Activated CD4-positive, CD25-positive, alpha-beta regulatory T cell treated with anti-CD3 and anti-CD28 coated beads, Interleukin-2, amount 50 U/mL, for 24 hours (primary cell): ENCODE measurements around the gene KRT10.
"Not testable (repeated sequence)": the region's sequence is repeated elsewhere in the genome, so short reads cannot be mapped to it uniquely, and the experiment has no call there.

Experiments used
- ATAC-seq, 2 donors: fragments of 150-1000 bp; cut with Tn5 transposase; one replicate each; pipeline ENCODE4 v1.10.0; 2021; ENCODE audit warnings: mild to moderate bottlenecking in 1 of 2, moderate library complexity in 1 of 2

Gene KRT10

DNA sequence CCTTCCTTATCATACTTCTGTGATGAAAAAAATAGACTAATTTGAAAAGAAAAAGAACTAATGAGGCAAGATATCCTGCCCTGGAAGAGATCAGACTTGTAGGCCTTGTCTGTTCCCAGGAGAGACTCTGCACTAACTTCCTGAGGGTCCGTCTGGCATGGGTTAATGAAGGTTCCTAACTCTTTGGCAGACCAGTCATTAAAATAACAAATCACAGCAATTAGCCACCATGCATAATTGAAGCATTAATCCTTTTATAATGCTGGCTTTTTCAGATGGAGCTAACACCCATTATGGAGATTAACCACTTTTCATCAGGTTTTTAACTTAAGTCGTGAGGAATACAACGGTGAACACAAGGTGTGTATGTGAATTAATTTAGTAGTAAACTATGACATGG, 10.4 kb upstream of the KRT10 start:
- no peak for ATAC-seq

DNA sequence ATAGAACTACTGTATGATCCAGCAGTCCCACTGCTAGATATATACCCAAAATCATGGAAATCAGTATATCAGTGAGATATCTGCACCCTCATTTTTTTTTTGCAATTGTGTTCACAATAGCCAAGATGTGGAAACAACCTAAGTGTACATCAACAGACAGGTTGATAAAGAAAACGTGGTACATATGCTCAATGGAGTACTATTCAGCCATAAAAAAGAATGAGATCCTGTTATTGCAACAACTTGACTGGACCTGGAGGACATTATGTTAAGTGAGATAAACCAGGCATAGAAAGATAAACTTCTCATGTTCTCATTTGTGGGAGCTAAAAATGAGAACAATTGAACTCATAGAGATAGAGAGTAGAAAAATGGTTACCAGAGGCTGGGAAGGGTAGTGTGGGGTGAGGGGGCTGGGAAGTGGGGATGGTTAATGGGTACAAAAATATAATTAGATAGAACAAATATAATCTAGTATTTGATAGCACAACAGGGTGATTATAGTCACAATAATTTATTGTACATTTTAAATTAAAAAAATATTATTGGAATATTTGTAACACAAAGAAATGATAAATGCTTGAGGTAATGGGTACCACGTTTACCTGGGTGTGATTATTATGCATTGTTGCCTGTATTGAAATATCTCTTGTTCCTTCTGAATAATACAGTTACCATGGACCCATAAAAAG, 7.8 kb upstream of the KRT10 start:
- no peak for ATAC-seq

GRCh38 chr17:40828454-40829044, 6.1 kb upstream of the KRT10 start:
- ATAC-seq: no peak

DNA sequence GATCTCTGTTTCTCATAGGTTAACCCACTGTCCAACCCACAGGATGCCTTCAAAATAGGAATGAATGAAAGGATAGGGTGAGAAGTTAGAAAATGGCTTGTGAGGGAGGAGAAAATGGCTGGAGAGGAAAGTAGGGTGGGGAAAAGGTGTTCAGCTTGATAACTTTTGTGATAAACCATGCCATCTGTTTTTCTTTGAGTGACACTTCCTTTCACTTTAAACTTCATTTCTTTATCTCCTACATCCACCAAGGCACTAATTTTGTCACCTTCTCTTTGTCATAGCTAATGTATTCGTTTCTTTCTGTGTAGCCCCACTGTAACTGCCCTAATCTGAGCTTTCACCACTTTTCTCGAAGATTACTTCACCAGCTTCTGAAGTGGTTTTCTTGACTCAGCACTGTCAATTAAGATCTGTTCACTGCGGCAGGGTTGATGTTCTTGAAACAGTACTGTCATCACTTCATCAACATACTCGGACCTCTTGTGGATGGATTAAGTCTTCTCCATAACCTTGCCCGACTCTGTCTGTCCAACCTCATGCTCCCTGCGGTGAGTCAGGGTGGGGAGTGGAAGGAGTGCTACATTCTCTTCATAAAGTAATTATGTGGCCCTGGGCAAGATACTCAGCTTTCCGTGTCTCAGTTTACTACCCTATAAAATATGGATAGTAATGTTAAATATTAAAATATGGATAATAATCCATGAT, 5.5 kb upstream of the KRT10 start:
- ATAC-seq: peak; percentile 63 to 85

- ATAC-seq: no peak
Measured at GRCh38 chr17:40825599-40825998, 3.2 kb upstream of the KRT10 start.

GRCh38 chr17:40824015-40824832, 1.8 kb upstream of the KRT10 start:
- ATAC-seq: no peak

GRCh38 chr17:40821536-40821935, 878 bp downstream of the KRT10 start:
- ATAC-seq: no peak

DNA sequence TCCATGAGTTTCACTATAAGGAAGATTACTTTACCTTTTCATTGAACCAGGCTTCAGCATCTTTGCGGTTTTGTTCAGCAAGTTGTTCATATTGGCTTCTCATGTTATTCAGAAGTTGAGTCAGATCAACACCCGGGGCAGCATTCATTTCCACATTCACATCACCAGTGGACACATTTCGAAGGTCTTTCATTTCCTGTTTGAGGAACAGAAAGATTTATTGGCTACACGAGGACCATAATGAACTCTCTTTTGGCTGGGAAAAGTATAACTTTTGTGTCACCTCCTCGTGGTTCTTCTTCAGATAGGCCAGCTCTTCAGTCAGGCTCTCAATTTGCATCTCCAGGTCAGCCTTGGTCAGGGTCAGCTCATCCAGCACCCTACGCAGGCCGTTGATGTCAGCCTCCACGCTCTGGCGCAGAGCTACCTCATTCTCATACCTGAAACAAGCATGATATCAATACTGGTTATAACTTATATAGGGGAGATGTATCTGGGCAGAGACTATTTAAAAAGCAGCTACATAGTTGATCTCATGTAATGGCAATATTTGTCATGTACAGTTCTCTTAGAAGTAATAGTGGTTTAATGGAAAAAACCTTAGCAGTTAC, 2.1 kb downstream of the KRT10 start:
- ATAC-seq: no peak

DNA sequence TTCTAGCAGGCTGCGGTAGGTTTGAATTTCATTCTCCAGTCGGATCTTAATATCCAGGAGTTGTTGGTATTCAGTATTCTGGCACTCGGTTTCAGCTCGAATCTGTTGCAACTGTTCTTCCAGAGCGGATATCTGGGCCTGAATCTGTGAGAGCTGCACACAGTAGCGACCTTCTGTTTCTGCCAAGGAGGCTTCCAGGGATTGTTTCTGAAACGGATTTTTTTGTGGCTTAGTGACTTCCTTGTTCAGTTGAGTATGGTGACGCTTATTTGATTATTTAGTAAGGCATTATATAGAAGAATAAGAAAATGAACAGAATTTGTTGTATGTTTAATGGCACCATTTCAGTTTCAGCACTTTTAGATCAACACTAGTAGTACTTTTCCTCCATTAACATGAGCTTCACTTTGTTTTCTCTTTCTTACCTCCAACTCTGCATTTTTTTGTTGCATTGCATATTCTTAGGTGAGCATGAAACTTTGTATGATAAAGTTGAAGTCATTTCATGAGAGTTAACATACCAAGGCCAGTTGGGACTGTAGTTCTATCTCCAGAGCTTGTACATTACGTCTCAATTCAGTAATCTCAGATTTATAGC, 2.8 kb downstream of the KRT10 start:
- no peak for ATAC-seq

- ATAC-seq: peak; percentile 83 to 85
Measured at GRCh38 chr17:40818733-40819527, 3.5 kb downstream of the KRT10 start.

DNA sequence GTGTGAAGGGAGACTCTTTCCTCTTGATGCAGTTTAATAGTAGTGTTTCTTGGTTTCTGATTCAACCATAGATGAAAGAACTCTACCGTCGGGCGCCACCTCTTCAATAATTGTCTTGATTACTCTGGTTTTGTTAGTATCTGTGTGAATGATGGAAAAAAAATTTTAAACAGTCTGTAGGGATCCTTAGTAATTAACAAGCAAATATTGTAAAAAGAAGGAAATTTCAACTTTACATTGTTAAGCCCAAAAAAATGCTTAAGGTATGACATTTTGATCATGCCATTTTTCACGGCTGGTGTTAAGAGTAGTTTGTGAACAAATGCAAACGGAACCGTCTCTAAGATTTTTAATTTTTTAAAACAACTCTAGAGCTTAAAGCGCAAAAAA, 4.1 kb downstream of the KRT10 start:
- ATAC-seq: no peak

DNA sequence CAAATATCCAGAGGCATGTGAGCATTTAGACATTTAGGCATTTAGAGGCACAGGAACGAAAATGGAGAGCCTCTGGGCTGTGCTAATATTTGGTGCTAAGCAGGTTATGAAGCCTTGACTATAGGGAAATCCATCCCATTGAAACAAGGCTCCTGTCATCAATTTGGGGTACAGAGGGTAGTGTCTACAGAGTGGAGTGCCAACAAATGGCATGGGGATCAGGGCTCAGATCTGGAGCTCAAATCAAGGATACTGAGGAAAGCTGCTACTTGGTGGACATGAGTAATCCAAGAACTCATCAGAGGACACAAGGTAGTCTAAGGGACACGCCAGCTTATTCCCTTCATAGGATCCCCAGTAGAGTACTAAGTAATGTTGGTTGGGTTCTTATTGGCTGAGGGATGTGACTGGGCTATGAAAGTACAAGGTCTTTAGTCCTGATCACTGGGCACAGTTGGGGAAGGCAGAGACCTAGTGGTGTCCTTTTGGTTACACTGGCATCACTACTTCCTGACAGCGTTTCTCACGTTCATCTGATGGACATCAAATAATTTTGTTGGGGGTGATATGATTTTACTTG, 5.2 kb downstream of the KRT10 start:
- no peak for ATAC-seq

DNA sequence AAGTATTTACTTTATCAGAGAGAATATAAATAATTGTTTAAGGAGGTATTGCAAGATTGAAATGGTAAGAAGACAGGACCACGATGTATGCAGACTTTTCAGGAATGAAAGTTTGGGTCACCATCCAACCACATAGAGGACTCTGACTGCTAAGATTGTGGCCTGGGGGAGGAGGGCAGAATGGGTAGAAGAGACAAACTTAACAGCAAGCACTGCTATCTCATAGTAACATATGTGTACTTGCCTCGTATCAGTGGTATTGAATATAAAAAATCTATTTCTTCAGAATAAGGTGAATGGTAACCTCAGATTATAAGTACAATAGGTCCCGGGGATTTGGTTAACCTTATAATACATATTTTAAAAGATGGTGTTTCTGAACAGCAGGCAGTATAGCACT, 5.8 kb downstream of the KRT10 start:
- ATAC-seq: no peak

DNA sequence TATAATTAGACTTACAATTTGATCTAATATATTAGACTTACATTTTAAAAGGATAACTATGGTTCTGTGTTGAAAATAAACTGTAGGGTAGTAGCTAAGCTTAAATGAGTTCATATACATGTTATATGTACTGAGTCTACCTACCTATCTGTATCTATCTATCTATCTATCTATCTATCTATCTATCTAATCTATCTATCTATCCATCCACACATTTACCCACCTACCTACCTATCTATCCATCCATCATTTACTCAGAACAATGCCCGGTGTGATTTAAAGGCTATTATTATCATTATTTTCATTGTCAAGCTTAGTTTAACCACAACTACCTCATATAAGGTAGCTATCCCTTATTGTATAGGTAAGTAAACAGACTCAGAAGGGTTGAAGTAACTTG, 7.0 kb downstream of the KRT10 start:
- no peak for ATAC-seq

GRCh38 chr17:40814657-40815056, 7.8 kb downstream of the KRT10 start:
- ATAC-seq: not testable (repeated sequence)

- no peak for ATAC-seq
Measured at GRCh38 chr17:40813804-40814203, 8.6 kb downstream of the KRT10 start.

- no peak for ATAC-seq
Measured at GRCh38 chr17:40812639-40813038, 9.8 kb downstream of the KRT10 start.

- no peak for ATAC-seq
Measured at GRCh38 chr17:40810494-40810893, 11.9 kb downstream of the KRT10 start.

- ATAC-seq: no peak
Measured at GRCh38 chr17:40809721-40810421, 12.5 kb downstream of the KRT10 start.

GRCh38 chr17:40806131-40806530, 16.3 kb downstream of the KRT10 start:
- ATAC-seq: no peak
